ENCODE measurements around the gene FANCC.

DNA sequence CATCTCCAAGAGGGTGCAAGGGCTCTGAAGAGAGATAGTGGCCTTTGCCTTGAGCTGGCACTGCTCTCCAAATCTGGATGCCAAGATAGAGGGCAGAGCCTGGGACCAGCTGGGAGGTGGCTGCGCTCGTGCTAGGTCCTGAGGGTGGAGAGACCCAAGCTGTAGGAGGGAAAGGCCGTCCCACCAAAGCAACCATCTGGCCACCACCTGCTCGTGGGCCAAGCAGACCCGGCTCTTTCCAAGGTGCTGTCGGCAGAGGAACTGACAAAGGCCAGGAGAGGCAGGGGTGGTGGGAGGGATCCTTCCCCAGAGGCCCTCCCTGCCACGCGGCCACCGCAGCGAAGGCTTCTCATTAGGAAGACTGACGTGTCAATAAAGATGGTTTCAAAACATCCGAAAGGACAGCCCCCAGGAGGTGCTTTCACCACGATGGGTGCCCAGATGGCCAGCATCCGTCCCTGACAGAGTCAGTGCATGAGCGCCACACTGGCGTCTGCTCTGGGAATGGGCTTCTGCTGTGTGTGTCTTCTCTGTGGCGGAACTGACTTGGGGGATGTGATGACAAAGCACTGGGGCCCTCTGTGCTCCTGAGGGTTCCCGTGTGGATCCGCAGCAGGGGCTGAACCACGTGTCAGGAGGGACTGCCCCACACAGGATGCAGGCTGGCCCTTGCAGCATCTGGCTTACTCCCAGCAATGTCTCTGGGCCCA is 213.5 kb downstream of the FANCC start:
- TF ChIP-seq, protein P1, sequence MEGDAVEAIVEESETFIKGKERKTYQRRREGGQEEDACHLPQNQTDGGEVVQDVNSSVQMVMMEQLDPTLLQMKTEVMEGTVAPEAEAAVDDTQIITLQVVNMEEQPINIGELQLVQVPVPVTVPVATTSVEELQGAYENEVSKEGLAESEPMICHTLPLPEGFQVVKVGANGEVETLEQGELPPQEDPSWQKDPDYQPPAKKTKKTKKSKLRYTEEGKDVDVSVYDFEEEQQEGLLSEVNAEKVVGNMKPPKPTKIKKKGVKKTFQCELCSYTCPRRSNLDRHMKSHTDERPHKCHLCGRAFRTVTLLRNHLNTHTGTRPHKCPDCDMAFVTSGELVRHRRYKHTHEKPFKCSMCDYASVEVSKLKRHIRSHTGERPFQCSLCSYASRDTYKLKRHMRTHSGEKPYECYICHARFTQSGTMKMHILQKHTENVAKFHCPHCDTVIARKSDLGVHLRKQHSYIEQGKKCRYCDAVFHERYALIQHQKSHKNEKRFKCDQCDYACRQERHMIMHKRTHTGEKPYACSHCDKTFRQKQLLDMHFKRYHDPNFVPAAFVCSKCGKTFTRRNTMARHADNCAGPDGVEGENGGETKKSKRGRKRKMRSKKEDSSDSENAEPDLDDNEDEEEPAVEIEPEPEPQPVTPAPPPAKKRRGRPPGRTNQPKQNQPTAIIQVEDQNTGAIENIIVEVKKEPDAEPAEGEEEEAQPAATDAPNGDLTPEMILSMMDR (IDR thresholded peaks at IDR 0.05; ENCODE audit: insufficient read depth, low read depth, low read length): no peak
- no peak for TF ChIP-seq EZH2 (IDR thresholded peaks at IDR 0.05; ENCODE audit: insufficient read depth, low read length)
